ENCODE data around the gene C3orf70.
A peak's percentile ranks its signal among the peaks of the same experiment; 100 is the strongest.

The C3orf70 gene, protein sequence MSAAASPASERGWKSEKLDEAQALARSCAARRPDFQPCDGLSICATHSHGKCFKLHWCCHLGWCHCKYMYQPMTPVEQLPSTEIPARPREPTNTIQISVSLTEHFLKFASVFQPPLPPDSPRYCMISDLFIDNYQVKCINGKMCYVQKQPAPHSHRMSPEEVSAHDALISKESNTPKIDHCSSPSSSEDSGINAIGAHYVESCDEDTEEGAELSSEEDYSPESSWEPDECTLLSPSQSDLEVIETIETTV

DNA sequence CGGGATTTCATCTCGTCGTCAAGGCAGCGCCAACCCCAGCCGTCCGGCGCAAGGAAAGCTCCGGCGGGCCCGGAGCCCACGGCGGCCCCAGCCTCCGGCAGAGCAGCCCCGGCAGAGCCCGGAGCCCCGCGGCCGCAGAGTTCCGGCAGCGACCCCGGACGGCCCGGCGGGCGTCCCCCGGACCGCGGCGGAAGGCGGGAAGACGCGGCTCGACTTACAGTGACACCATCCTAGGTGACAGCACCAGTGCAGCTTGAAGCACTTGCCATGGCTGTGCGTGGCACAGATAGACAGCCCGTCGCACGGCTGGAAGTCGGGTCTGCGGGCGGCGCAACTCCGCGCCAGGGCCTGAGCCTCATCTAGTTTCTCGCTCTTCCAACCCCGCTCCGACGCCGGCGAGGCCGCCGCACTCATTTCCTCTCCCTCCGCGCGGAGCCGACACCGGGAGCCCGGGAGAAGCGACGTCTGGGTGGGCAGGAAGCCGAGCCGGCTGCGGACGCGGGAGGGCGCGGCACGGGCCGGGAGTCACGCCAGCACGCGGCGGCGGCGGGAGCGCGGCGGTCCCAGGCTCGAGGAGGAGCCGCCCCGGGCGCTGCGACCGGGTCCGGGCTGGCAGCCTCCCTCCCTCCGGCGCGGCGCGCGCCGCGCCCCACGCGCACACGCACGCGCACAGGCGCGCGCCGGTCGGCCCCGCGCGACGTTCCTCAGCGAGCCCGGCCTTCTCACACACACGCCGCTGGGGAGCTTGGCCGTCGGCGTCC, at the start of gene C3orf70:
TSS of gene C3orf70 (minus strand) at position 651 of the 761 bp plus-strand sequence. CDS start at position 414, 237 bp downstream.
- DNase-seq (ENCODE audit: low read depth in 4 of 4, low spot score in 1 of 4): peak in 2 of 4 experiments; percentile 9 to 13

DNA sequence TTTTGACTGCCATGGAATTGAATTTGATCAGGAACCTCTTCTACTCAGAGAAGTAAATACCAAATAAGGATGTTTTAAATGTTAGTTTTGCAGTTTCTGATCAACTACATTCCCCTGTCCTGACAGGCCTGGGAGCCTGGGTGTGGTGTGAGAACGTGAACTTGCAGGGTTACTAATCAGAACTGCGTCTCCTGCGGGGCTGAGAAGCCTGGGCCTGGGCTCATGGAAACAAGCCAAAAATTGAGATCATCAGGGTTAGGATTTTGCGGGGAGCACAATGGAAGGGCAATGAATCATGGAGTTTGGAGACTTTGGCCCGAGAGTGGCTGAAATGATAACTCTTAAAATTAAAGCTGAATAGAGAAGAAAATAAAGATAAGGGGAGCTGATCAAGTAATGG, 47.8 kb upstream of the C3orf70 start:
- DNase-seq (ENCODE audit: low read depth in 4 of 4, low spot score in 1 of 4): no peak

DNA sequence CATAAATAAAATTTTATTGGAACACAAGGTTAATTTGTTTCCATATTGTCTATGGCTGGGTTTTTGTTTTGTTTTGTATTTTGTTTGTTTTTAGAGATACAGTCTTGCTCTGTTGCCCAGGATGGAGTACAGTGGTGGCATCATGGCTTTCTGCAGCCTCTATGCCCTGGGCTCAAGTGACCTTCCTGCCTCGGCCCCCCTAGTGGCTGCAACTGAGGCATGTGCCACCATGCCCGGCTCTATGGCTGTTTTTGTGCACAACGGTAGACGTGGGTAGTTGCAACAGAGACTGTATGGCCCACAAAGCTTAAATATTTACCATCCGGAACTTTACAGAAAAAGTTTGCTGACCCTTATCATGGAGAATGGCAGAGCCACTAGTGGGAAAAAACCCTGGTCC, 46.8 kb upstream of the C3orf70 start:
- no peak for DNase-seq (ENCODE audit: low read depth in 4 of 4, low spot score in 1 of 4)

DNA sequence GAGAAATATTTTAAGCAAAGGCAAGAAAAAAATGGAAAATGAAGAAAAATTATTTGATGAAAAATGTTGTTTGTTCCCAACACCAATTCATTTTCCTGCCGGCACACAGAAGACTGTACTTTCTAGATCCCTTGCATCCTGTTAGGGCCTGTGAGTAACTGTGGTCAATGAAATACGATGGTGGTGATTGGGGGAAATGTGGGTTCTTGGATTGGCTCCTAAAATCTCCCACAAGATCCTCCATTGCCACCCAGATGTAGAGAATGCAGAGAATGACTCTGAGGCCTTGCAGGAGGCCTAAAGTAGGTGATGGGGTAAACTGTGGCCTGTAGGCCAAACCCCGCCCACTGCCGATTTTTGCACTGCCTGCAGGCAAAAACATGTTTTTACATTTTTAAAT, 46.3 kb upstream of the C3orf70 start:
- DNase-seq (ENCODE audit: low read depth in 4 of 4, low spot score in 1 of 4): no peak

DNA sequence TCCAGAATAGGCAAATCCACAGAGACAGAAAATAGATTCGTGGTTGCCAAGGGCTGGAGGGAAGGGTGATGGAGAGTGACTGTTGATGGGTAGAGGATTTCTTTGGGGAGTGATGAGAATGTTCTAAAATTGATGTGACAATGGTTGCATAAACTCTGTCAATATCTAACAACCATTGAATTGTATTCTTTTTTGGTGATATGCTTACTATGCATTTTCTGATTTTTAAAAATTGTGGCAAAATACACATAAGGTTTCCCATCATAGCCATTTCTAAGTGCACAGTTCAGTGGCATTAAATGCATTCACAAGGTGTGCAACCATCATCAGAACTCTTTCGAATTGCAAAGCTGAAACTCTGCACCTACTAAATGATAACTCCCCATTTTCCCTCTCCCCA, 44.2 kb upstream of the C3orf70 start:
- no peak for DNase-seq (ENCODE audit: low read depth in 4 of 4, low spot score in 1 of 4)

DNA sequence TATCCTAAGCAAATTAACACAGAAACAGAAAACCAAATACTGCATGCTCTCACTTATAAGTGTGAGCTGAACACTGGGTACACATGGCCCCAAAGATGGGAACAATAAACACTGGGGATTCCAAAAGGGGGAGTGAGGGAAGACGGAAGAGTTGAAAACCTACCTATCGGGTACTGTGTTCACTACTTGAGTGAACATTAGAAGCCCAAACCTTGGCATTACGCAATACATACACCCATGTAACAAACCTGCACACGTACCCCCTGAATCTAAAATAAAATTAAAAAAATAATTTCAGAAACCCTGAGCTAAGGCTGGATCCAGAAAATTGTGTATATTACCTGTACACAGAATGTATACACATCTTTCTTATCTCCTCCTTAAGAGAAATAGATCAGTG, 42.8 kb upstream of the C3orf70 start:
- no peak for DNase-seq (ENCODE audit: low read depth in 4 of 4, low spot score in 1 of 4)

DNA sequence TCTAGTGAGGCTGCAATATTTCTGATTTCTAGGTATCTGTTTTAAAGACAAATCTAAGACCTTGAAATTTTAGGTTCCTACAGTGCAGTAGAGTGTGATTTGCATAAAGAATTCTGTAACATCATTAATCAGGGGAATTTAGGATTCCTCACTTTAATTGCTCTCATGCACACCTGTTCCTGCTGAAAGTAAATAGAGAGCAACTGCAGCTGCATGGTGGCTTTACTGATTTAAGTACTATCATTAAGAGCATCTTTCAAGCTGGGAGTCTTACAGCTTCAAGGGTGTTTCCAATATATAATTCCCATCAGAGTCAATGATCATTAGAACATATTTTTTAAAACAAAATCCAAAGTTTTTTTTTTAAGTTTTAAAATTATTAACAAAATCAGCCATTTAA, 36.0 kb upstream of the C3orf70 start:
- no peak for DNase-seq (ENCODE audit: low read depth in 4 of 4, low spot score in 1 of 4)

DNA sequence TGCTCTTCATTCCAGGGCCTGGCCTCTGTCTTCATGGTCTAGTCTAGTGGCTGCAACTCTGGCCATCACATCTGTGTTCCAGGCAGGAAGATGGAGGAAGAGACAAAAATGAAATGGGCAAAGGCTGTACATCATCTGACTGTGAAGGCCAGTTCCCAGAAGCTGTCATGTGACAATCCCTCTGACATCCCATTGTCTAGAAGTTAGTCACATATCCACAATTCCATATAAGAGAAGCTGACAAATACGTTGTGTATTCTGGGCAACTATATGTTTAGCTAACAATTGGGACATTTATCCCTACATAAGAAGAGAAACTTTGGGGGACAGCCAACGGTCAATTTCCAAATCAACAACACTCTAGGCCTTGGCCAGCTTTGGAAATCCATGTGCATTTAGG, 34.5 kb upstream of the C3orf70 start:
- DNase-seq (ENCODE audit: low read depth in 4 of 4, low spot score in 1 of 4): no peak

DNA sequence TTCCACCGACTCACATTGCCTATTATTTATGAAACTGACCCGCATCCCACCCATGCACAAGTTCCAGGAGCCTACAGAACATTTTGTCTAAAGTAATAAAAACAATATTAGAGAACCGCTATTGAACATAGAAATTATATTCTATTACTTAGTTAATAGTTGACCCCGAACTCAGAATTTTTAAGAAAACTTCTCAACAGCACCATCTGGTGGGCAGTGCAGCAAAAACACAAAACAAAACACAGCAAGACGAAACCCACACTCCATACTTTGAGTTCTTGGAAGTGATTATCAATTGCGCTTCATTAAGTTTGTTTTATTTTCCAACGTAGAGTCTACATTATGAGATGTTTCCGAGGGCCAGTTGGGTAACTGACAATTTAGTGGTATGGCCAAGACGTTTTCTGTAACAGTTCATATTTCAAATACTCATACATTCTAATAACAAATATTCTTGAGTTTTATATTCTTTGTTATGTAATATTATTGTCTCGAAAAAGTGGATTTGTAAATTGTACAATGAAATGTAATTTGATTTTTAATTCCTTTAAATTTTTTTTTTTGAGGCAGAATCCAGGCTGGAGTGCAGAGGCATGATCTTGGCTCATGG, 24.0 kb upstream of the C3orf70 start:
- DNase-seq (ENCODE audit: low read depth in 4 of 4, low spot score in 1 of 4): no peak

DNA sequence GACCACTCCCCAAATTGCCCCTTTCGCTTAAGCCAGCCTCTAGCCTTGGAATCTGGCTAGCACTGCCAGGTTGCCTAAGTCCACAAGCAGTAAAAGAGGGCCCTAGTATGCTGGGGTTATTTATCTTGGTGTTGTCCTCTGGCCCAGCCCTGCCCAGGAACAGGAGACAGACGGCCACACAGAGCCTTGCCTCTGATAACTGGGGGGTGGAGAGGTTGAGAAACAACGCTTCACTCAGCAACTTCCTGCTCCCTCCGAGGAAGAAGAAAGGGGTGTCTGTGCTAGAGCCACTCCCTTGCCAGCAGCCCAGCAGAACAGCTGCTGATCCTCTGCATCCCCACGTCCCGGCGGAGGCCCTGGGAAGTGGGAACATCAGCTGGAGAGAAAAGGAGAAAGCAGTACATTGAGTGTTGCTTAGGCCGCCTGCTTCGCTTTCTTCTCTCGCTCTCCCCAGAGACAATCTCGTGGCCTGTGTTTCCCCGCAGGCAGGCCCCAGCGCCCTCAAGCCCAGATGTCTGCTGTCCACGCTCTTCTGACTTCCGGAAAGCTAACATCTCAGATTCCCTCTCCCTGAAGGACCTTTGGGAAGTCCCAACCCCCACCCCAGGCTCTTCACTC, 22.6 kb upstream of the C3orf70 start:
- no peak for DNase-seq (ENCODE audit: low read depth in 4 of 4, low spot score in 1 of 4)

DNA sequence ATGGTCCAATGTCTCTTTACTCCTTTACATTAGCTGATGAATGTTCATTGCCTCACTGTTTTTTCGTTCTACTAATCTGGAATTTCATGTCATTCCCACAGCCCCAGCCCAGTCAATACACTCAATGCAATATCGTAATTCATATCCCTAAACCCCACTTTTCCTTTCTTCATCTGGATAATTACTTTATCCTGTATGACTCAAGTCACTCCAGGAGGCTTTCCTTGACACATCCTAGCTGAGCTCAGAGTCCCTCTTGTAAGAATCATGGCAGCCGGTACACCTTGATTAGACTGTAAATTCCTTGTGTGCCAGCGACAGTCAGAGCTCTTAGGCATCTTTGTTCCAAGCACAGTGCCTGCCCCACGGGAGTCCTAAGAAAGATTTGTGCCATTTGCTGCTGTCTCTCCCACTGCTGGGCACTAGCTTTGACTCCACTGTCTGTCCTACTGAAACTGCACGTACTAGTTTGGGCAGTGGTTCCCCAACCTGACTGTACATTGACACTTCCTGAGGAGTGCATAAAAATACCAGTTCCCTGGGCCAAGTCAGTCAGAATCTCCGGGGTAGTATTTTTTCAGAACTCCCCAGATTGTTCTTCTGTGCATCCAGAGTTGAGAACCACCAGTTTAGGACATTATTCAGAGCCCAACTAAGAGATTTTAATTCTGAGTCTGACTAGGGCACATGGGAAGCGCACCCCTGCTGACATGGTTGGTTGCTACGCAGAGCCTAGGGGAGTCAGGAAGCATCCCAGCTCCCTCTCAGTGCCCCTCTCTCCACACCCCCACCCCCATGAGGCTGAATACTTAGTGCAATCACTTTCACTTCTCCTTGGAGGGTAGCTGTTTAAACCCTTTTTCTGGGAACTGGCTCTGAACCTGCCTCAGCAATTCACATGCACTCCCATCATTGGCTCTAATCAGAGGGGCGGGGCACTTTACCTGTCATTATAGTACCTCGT, 19.5 kb upstream of the C3orf70 start:
- no peak for DNase-seq (ENCODE audit: low read depth in 4 of 4, low spot score in 1 of 4)

DNA sequence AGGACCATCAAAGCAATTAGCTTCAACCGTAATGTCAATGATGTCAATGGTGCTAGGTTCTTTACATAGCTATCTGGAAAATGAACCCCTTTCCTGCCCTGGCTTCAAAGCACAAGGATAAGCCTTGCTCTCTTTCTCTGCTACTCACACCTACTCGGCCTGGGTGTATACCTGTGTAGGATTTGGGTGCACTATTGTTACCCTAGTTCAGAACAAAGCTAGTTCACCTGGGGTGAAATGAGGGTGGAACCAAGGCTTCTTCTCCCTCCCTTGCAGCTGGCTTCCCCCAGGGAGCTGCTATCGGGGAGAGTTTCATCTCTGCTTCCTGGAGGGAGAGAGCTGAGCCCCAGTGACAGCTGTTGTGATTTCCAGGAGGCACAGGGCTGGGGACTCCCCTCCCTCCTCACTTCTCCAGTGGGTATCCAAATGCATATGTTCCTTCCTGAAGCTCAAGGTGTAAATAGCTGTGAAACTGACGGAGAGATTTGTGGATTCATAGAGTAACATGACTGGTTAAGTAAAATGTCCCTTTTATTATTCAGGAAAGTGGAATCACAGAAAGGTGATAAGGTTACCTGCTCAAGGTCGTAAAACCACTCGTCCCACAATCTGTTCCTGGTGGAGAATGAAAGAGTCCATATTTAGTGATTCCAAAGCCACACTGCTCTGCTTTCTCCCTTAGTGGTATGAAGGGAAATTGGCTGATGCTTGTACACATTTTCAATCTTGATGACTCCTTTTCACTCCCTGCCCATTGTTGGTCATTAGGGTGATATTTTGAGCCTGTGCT, 11.8 kb upstream of the C3orf70 start:
- no peak for DNase-seq (ENCODE audit: low read depth in 4 of 4, low spot score in 1 of 4)

DNA sequence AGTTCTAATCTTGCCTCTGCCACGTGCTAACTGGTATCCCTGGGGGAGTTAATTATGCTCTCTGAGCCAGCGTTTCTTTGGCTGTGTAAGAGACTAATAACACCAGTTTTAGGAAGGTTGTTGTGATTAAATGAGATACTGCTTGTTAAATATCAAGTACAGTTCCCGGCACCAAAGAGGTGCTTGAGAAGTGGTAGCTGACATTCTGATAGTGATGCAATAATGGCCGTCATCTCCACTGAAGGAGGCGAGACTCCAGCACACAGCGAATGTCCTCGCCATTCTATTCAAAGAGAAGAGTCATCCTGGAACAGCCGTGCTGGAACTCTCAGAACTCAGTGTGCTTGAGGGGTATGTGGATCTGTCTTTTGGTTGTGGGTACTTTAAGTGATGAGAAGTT, 9.8 kb upstream of the C3orf70 start:
- DNase-seq (ENCODE audit: low read depth in 4 of 4, low spot score in 1 of 4): no peak

DNA sequence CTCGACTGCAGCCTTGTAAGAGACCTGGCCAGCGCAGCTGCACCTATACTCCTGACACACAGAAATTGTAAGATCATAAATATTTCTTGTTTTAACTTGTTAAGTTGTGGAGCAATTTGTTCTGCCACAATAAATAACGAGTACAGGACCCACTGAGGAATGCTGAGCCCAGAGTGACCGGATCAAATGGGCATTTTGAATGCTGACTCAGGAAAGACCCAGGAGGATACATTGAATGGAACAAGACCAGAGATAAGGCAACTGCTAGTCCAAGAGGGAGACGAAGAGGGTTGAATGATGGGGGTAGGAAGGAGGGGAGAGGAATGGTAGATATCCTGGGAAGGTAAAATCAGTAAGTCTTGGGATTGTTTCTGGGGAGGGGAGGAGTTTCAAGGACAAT, 8.9 kb upstream of the C3orf70 start:
- no peak for DNase-seq (ENCODE audit: low read depth in 4 of 4, low spot score in 1 of 4)

DNA sequence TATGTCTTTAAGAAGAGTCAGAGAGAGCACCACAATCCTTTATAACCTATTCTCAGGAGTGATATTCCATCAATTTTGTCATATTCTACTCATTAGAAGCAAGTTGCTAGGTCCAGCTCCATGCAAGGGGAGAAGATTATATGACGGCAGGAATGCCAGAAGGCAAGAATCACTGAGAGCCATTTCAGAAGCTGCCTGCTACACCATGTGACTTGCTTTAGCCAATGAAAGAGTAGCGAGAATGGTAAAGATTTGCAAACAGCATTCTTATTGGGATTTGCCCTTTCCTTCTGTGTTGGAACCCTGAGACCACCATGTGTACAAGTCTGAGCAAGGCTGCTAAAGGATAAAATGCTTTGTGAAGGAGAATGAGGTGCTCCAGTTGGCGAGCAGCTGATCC, 4.5 kb upstream of the C3orf70 start:
- DNase-seq (ENCODE audit: low read depth in 4 of 4, low spot score in 1 of 4): no peak

DNA sequence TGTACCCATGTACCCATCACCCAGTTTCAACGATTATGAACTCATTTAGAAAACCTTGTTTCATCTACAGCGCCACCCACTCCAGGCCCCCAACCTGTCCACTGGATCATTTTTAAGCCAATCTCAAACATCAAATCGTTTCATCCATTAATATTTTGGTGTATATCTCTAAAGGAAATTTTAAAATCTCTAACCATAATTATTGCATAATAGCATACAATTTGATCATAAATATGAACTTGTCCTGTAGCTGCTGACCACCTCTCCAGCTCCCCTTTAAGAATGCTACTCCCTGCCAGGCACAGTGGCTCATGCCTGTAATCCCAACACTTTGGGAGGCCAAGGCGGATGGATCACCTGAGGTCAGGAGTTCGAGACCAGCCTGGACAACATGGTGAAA, 2.8 kb upstream of the C3orf70 start:
- DNase-seq (ENCODE audit: low read depth in 4 of 4, low spot score in 1 of 4): no peak

DNA sequence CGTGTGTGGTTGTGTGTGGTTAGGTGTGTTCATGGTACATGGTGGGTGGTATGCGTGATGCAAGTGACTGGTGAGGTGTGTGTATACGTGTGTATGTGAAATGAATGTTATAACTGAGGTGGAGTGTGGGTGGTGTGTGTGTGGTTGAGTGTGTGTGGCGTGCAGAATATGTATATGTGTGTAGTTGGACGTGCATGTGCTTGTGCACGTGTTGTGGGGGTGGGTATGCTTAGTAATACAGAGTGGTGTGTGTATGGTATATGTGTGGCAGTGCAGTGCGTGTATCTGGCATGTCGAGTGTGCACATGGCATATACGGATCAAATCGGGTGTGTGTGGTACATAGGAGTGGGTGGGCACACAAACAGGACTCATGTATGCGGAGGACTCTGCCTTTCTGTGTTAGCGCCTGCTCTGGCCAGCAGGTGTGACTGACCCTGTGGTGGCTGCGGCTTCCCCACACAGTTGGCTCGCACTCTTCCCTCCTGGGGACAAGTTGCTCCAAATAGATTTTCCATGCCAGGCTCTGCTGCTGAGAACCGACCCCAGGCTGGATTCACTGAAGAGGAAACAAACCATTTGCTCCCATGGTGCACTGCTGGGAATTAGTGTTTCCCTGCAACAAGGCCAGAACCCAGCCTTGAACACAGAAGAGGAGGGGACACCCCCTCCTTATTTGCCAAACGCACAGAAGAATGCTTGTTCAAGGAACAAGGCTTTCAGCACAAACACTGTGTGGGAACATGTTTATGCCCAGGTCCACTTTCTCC, 1.2 kb upstream of the C3orf70 start:
- DNase-seq (ENCODE audit: low read depth in 4 of 4, low spot score in 1 of 4): no peak

DNA sequence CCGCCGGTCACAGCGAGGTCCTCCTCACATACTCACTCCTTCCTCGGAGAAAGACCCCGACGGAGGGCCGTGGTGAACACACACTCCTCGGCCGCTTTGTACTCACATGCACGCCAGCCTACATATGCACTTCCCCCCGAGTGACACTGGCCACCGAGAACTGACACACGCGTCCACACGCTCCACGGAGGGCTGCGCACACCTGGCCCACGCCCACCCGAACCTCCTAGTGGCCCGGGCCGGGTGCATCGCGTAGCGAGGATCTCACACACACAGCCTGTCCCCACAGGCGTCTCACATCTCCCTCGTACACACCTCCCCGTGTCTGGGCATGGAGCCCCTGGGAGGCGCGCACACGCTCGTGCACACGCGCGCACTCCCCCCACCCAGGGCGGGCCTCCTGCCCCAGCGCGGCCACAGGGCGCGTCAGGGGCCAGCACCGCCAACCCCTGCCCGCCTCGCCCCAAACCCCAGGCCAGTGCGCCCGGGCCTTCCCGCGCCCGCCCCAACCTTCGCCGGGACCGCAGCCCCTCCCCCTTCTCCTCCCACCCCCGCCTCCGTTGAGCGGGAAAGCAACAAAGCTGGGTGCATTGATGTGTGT, 411 bp upstream of the C3orf70 start:
- DNase-seq (ENCODE audit: low read depth in 4 of 4, low spot score in 1 of 4): peak in 1 of 4 experiments; percentile 3

DNA sequence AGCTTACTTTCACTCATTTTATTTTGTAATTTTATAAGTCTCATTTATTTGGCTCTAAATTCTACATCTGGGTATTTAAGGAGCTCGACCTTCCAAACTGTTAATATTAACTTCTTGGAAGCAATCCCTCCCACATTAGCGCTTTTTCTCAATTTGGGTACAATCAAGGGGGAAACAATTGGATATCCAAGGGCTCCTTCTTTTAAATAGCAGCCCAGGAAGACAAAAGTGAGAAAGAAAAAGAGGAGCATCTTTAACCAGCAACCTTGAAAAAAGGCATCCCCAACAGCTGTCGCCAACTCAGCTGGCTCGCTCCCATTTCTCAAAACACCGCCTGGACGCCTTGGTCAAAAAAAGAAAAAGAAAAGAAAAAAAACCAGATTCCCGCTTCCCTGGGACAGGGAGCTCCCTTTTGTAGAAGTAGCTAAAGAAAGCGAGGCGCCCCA, 873 bp downstream of the C3orf70 start:
- no peak for DNase-seq (ENCODE audit: low read depth in 4 of 4, low spot score in 1 of 4)

All from stimulated activated CD4-positive, alpha-beta T cell treated with anti-CD3 and anti-CD28 coated beads, Interleukin-1b, Interleukin-23, amount 100 ng/mL, for 24 hours (primary cell).